HG03457 (cell line): ENCODE results near the gene GRM5.
A peak's percentile ranks its signal among the peaks of the same experiment; 100 is the strongest.
"Not testable (repeated sequence)": the region's sequence is repeated elsewhere in the genome, so short reads cannot be mapped to it uniquely, and the experiment has no call there.

Experiments
- ATAC-seq: cut with Tn5 transposase; IDR thresholded peaks from one replicate; pipeline ENCODE4 v1.9.1; 2021; ENCODE audit warnings: moderate number of reproducible peaks; ENCODE audit not compliant: unreplicated experiment

The GRM5 gene

DNA sequence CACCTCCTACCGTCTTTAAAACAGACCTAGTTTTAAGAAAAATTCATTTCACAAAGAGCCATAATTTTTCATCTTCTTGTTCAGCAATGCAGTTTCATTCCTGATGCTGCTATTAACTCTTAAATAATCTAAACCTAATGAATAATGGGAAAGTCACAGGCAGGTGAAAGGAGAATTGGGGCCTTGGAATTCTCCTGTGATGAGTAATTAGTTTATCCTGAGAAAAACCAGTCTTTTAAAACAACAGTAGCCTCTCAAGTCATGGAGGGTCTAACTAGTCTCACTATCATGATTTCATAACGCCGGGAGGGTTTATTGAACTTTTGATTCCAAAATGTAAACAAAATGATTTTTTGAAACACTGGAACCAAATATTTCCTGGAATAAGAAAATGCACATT, 86.8 kb downstream of the GRM5 start:
- ATAC-seq: not testable (repeated sequence)

DNA sequence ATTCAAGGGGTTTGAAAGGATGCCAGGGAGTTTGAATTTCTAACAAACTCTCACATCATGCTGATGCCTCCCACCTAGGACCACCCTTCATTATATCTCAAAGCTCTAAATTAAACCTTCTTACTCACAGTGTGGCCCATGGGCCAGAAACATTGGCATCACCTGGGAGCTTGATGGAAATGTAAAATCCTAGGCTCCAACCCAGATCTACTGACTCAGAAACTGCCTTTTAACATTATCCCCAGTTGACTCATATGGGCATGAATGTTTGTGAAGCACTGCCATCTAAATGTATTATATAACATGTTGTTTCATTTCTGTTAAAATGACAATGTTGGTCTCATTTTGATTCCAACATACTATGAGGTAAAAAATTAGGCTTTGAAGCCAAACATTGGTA, 90.3 kb downstream of the GRM5 start:
- ATAC-seq: not testable (repeated sequence)

DNA sequence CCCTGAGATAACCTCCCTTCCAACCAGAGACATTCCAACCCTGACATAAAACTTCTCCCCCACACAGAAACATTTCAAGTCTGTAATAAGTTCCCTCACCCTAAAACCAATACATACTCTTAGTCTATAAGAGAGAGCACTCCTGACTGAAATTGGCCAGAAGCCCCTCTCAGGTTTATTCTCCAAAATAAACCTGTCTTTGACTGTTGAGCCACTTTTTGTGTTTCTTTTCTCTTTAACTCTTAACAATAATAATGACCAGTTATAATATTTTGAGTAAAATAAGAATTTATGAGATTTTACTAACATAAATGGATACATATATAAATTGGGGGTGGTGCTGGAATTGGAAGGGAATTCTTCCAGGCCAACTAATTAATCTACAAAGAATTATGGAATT, 93.6 kb downstream of the GRM5 start:
- ATAC-seq: no peak

DNA sequence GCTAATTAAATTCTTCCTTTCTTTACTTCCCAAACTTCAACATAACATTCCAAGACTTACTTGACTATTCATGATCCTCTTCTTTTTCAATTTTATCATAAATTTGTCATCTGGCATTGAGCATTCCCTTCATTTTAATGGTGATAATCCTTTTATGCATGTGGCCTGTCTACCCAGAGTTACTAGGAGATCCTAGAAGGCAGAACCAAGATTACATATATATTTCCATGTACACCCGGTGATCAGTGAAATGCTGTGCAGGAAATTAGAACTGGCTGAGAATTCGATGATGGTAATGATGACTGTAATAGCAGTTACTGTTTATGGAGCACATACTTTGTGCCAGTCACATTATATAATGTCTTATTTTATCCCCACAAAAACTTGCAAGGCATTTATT, 104.2 kb downstream of the GRM5 start:
- ATAC-seq: not testable (repeated sequence)

DNA sequence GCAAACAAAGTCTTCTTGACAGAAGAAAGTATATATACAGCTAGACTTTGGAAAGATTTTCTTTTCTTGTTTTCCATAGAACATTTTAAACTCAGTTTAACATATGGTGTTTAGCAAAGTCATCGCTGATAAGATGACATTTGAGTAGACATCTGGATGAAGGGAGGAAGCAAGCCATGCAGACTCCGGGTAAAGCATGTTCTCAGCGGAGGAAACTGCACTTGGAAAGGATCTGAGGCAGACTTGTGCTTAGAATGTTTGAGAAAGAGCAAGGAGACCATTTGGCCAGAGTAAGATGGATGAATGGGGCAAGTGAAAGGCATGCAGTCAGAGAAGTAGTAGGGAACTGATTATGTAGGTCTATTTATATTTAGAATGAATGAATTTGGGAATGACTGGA, 105.9 kb downstream of the GRM5 start:
- ATAC-seq: not testable (repeated sequence)

DNA sequence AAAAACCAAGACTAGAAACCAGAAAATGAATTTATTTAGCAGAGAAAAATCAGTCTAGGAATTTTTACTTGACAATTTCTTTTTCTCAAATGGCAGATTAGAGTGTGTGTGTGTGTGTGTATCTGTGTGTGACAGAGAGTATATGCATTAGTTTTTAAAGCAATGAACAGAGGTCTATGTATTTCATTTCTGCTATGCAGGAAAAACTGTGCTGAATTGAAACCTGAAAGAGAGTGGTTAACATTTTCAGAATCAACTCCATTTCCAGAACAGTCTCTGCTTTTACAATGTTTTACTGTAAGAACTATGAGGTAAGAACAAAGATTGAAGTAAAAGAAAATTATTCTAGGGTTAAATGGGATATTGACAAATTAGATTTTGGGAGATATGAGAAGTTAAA, 114.8 kb downstream of the GRM5 start:
- no peak for ATAC-seq

DNA sequence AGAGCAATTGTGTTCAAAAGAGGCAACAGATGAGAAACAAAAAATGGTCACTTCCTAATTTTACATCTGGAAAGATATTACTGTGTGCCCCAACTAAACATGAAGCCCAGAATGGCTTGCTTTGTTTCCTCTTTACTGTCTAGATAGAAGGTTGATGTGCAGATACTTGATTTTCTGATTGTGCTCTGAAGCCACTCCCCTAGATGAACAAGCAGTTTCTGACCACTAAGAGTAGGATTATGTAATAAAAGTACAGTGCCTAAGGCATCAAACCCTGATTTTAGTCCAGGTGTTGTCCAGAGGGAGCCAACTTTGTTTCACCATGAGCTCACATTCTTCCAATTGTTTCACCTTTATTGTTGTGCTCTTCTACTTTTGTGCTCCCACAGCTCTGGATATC, 116.9 kb downstream of the GRM5 start:
- ATAC-seq: not testable (repeated sequence)

DNA sequence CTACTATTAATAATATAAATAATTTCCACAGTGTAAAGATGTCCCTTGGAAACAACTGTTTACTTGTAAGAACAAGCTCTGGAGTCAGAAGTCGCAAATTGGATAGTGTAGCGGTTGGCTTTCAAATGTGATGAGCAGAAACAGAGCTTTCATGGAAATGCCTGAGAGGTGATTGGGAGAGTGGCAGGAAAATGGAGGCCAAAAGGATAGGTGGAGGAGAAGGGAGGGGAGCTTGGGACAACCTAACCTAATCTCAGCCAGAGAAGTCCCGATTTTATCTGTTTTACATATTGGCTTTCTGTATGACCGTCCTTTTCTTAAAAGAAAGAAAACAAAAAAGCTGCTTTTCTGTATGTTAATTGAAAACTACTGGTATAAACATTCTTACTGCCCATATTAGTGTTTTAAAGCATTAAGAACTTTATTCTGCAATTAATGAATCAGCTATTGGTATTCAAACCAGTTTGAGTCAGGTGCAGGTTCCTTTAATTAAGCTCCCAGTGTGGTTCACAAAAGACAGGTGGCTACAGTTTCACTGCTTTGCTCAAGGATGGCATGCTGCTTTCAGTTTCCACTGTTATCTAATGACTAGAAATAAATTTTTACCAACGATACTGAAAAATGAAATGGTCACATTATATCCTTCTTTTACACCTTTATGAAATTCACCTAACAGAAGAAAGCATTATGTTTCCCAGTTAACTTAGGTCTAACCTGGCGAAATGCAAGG, 117.8 kb downstream of the GRM5 start:
- peak; percentile 61 for ATAC-seq

DNA sequence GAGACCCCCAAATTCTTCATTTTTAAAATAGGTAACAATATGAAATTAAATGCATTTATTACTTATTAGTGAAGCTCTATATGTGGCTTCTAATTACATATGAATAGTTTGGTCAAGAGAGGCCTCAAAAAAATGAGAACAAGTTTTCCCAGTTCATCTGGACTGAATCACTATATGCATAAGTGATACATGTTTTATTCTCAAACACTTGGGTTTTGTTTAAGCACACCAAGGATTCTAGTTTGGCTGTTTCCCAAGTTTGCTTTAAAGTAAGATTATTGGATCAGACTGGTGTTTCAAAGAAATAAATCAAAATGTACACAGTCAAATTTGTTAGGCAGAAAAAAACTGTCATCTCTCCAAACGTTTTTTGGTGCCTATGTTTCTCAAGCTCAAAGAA, 136.1 kb downstream of the GRM5 start:
- ATAC-seq: not testable (repeated sequence)

DNA sequence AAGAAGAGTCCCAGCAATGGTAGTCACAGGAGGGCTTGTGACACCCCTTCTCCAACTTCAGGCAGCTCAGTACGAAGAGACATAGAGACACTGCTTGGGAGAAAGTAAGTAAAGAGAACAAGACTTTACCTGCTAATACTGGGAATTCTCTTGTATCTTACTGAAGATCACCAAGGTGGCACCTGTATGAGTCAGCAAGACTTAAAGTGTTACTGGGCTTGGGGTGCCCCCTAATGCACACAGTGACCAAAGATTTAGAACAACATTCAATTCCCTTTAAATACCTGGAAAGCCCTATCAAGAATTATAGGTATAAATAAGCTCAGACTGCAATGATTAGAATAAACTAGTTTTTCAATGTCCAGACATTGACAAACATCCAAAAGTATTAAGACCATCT, 148.7 kb downstream of the GRM5 start:
- ATAC-seq: not testable (repeated sequence)

DNA sequence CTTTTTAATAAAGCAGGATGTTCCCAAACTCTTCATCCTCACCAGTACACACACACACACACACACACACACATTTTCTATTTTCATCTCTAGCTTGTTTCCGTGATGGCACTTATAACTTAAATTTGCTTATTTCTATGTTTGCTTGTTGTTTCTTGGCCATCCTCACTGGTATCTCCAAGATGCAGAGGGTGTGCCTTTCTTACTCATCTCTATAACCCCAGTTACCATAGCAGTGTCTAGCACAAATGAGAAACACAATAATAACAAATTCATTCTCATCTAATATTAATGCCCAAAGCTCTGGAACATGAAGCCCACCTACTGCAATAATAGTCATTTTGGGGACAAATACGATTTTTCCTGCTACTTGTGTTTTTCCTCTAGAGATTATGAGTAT, 156.3 kb downstream of the GRM5 start:
- no peak for ATAC-seq

DNA sequence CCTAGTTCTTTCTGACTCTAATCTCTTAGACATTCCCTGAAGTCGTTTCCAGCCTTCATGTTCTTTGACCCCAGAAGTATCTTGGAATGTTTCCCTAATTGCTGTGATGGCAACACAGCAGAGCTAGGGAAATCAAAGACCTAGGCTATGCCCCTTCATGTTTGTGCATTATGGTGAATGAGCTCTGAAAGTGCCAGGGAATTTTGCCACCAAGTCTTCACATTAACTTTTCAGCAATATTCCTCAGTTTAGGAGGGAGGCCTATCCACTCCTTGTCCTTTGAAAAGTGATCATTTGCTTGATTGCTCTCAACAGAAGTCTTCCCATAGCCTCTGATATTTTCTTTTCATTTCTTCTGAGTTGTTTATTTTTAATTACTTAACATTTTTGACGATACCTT, 164.3 kb downstream of the GRM5 start:
- ATAC-seq: not testable (repeated sequence)

DNA sequence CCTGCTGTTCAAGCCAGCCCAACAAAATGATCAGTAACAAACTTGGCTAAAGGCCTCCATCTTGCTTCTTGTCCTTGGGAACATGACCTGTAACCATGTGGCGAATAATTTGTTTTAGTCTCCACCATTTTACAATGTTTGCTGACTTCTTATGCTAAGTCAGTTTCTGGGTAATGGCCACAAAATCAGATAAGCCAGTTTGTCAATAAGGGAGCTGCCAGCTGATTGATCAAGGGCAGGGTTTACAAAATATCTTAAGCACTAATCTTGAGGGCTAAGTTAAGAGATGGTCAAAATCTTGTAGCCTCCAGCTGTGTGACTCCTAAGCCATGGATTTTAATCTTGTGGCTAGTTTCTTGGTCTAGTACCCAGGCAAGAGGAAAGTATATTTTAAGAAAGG, 176.9 kb downstream of the GRM5 start:
- ATAC-seq: not testable (repeated sequence)

DNA sequence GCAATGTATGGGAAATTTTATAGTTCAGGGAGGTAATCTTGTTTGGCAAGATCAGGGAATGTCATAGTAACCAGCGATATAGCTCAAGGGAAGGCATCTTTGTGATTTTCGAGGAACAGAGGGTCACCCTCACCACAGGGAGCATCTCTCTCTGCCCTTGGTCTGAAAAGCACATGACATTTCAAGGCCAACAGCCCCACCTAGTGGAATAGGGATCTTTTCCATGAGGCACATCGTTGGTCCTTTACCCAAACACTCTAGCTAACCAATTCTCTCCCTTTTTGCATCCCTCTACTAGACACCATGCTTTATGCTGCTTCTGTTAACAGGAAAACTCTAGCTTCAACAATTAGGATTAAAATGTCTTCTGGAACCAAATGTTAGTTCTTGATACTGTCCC, 179.0 kb downstream of the GRM5 start:
- no peak for ATAC-seq

DNA sequence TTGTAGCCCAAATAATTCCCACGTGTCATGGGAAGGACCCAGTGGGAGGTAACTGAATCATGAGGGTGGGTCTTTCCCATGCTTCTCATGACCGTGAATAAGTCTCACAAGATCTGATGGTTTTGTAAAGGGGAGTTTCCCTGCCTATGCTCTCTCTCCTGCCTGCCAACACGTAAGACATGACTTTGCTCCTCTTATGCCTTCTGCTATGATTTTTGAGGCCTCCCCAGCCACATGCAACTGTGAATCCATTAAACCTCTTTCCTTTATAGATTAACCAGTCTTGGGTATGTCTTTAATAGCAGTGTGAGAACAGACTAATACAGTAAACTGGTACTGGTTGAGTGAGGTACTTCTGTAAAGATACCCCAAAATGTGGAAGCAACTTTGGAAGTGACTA, 183.0 kb downstream of the GRM5 start:
- not testable (repeated sequence) for ATAC-seq

DNA sequence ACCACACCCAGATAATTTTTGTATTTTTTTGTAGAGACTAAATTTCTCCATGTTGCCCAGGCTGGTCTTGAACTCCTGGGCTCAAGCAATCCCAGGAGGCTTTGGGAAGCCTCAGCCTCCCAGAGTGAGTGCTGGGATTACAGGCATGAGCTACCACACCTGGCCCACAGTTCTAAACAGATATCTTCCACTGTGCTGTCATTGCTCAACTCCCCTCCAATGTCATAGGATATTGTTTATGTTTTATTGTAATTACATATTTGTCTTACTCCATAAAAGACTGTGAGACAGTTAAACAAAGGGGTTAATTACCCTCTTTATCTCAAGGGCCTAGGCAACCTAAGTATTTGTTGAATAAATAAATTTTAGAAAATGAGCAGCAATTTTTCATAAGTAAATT, 204.2 kb downstream of the GRM5 start:
- ATAC-seq: no peak

DNA sequence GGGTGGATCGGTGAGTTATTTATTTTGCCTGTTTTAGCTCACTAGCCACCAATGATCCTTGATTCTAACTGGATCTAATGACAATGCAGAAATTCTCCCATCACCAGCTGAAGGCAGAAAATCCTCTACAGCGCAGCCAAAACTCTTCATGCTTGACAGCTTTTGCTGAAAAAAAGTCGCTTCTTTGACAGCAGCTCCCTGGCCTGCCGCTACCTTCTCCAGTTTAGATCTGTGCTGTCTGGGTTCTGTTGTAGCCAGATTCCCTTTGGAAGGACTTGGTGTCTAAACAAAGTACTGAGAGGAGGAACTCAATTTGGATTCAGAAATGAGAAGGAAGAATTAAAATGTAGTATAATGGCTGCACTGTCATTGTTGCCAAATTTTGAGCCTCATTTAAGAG, 205.4 kb downstream of the GRM5 start:
- ATAC-seq: not testable (repeated sequence)

DNA sequence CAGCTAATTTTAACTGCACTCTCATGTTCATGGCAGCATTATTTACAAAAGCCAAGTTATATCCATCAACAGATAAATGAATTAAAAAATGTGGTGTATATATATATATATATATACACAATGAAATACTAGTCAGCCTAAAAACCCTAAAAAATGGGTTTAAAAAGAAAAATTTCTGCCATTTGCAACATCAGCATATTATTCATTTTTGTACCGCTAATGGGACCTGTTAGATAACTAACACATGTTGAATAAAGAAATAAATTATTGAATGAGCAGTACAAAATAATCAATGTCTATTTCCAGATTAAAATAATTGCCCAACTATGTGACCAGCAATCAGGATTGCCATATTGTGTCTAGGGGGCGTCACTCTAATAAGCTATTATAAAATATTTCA, 211.8 kb downstream of the GRM5 start:
- not testable (repeated sequence) for ATAC-seq

DNA sequence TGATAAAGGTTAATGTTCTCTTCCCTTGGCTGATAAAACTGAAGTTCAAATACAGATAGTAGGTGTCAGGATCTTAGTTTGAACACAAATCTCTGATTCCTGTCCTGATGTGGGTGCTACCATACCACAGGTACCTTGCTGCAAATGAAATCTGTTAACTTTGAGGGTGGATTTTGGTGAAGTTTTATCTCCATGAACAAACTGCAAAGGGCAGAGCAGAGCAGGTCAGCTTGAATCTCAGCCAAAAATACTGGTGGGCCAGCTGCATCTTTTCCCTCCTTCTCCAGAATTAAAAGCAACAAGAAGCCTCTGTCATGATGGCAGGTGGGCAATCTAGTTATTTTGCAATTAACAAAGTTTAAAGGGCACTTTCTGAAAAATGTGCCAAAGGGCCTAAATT, 214.2 kb downstream of the GRM5 start:
- ATAC-seq: not testable (repeated sequence)

DNA sequence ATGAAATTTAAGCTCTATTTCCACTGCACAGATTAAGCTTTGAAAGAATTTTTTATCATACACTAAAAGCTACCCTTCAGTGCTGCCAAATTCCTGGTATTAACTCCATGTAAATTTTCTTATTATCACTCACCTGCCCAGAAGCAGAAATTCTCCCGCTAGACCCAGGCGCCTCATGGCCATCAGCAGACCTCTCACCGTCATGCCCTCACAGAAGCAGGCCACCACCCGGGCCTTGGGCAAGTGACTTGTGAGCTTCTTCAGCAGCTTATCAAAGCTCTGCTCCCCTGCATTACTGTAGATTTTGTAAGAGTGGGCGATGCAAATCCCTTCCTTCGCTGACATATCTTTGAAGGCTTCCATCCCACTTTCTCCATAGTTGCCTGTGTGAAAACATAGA, 216.0 kb downstream of the GRM5 start:
- not testable (repeated sequence) for ATAC-seq

DNA sequence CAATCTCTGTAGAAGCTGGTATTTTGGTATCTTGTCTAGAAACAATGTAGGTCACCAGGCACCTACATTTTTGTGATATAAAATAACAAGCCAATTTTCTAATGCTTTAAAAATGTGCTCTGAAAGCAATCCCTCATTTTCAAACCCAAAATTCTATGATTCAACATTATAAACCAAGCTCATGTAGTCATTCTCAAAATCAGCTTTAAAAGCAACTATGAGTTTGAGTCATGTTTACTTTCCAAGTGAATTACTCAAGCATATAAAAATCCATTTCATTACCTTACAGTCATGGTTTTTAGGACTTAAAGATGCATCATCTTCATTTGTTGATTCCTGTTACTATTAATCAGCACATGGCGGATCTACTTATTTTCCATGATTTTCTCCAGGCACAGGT, 216.4 kb downstream of the GRM5 start:
- no peak for ATAC-seq

DNA sequence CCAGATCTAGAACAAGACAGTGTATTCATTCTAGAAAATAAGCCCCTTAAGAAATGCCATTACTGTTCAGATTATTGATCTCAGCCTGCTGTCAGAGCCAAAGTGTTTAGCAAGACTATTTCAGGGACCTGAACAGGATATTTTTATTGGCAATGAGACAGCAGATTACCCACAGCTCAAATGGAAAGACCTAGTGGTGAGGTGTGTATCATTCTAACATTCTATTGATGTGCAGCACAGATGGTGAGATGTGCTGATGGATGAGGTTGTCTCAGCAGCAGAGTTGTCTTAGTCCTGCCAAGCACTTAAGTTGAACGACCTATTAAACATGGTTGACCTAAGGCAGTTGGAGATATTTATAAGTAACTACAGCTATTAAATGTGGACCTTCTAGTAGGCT, 219.5 kb downstream of the GRM5 start:
- ATAC-seq: not testable (repeated sequence)

DNA sequence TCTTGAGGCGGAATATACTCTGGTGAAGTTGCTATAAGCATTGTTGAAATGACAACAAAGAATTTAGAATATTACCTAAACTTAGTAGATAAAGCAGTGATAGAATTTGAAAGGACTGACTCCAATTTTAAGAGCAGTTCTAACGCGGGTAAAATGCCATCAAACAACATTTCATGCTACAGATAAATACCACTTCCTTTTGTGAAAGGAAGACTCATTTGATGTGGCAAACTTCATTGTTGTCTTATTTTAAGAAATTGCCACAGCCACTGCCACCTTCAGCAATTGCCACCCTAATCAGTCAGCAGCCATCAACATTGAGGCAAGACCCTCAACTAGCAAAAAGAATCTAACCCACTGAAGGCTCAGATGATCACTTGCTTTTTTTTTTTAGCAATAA, 220.8 kb downstream of the GRM5 start:
- not testable (repeated sequence) for ATAC-seq
